ENCODE results near the gene ISX. TPM values are rescaled to one million over a fixed set of nuclear protein-coding genes. Genes with fewer than 3 reads are reported as not detected.
"Not testable (repeated sequence)": the region's sequence is repeated elsewhere in the genome, so short reads cannot be mapped to it uniquely, and the experiment has no call there.

The ISX gene
- total RNA-seq, 4 donors from 2014 or later: 0.34 TPM; not detected in 3

DNA sequence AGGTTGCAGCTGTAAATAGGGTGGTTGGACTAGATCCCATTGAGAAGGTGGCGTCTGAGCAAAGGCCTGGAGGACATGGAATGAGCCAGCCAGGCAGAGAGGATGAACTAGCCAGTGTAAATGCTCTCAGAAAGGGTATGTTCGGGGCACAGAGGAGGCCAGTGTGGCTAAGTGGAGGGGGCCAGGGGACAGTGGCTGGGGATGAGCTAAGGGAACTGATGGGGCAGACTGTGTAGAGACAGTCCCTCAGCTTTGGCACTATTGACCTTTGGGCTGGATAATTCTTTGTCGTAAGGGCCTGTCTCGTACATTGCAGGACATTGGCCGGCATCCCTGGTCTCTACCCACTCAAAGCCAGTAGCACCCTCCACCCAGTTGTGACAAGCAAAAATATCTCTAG, 43.7 kb upstream of the ISX start:
- Histone ChIP-seq H3K4me1 (no peaks in the 10 kb centered on the region), H3K4me3 (no peak overlapping the region), H3K27me3 (peaks cover 0 to 3% (median 0%) of the 10 kb centered on the region in 3 donors), H3K27ac (no peak overlapping the region), H3K36me3 (no peaks in the 10 kb centered on the region), H3K9me3 (no peaks in the 10 kb centered on the region)
- ATAC-seq (no peak), DNase-seq (no peak)
- intact Hi-C loops (cut with DNase I; ENCODE audit: low total_unique reads) (no loop called here), in situ Hi-C loops (cut with MboI; ENCODE audit: low sequenced_read_pairs in 4 of 4) (no loop called here)
- TF ChIP-seq, protein P1, sequence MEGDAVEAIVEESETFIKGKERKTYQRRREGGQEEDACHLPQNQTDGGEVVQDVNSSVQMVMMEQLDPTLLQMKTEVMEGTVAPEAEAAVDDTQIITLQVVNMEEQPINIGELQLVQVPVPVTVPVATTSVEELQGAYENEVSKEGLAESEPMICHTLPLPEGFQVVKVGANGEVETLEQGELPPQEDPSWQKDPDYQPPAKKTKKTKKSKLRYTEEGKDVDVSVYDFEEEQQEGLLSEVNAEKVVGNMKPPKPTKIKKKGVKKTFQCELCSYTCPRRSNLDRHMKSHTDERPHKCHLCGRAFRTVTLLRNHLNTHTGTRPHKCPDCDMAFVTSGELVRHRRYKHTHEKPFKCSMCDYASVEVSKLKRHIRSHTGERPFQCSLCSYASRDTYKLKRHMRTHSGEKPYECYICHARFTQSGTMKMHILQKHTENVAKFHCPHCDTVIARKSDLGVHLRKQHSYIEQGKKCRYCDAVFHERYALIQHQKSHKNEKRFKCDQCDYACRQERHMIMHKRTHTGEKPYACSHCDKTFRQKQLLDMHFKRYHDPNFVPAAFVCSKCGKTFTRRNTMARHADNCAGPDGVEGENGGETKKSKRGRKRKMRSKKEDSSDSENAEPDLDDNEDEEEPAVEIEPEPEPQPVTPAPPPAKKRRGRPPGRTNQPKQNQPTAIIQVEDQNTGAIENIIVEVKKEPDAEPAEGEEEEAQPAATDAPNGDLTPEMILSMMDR (IDR thresholded peaks at IDR 0.05 in 4 of 5, conservative IDR thresholded peaks at IDR 0.05 in 1 of 5): no peak
- TF ChIP-seq POLR2A (IDR thresholded peaks at IDR 0.05): no peak

- TF ChIP-seq, protein P1 (IDR thresholded peaks at IDR 0.05 in 4 of 5, conservative IDR thresholded peaks at IDR 0.05 in 1 of 5): peak; percentile 22 to 69 (median 51)
- TF ChIP-seq POLR2A (IDR thresholded peaks at IDR 0.05): no peak
- DNase-seq (no peak), ATAC-seq (no peak)
- Histone ChIP-seq H3K4me3 (no peak overlapping the region), H3K36me3 (no peaks in the 10 kb centered on the region), H3K27me3 (peaks cover 0 to 3% (median 0%) of the 10 kb centered on the region in 3 donors), H3K4me1 (no peaks in the 10 kb centered on the region), H3K9me3 (no peaks in the 10 kb centered on the region), H3K27ac (no peak overlapping the region)
- intact Hi-C loops (cut with DNase I; ENCODE audit: low total_unique reads) (no loop called here), in situ Hi-C loops (cut with MboI; ENCODE audit: low sequenced_read_pairs in 4 of 4) (no loop called here)
Observed at GRCh38 chr22:35023692-35024363, 42.1 kb upstream of the ISX start.

DNA sequence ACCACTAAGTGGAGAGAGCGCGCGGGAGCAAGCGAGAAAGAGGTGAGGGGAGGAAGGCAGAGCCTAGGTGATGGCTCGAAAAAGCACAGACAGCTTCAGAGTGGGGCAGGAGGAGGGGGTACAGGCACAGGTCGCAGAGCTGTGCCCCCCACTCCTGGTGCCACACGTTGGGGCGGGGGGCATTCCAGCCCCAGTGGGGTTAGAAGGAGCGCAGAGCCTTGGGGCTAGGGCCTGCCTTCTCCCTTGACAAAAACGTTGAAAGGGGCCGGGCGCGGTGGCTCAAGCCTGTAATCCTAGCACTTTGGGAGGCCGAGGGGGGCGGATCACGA, 41.6 kb upstream of the ISX start:
- no peak for TF ChIP-seq POLR2A (IDR thresholded peaks at IDR 0.05)
- TF ChIP-seq, protein P1 (IDR thresholded peaks at IDR 0.05 in 4 of 5, conservative IDR thresholded peaks at IDR 0.05 in 1 of 5): peak in 1 of 5 experiments; percentile 5
- intact Hi-C loops (cut with DNase I; ENCODE audit: low total_unique reads): no loop called here
- H3K36me3 ChIP-seq: no peaks in the 10 kb centered on the region
- H3K27me3 ChIP-seq: peaks cover 0 to 3% (median 0%) of the 10 kb centered on the region in 3 donors
- no peak overlapping the region for H3K27ac ChIP-seq
- H3K9me3 ChIP-seq: no peaks in the 10 kb centered on the region
- no peak overlapping the region for H3K4me3 ChIP-seq
- in situ Hi-C loops (cut with MboI; ENCODE audit: low sequenced_read_pairs in 4 of 4): no loop called here
- no peaks in the 10 kb centered on the region for H3K4me1 ChIP-seq
- DNase-seq: no peak
- ATAC-seq: no peak

DNA sequence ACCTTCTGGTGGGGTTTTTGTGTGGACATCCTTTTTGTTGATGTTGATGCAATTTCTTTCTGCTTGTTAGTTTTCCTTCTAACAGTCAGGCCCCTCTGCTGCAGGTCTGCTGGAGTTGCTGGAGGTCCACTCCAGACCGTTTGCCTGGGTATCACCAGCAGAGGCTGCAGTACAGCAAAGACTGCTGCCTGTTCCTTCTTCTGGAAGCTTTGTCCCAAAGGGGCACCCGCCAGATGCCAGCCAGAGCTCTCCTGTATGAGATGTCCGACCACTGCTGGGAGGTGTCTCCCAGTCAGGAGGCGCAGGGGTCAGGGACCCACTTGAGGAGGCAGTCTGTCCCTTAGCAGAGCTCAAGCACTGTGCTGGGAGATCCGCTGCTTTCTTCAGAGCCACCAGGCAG, 35.8 kb upstream of the ISX start:
- ATAC-seq; H3K4me1 ChIP-seq; H3K27ac ChIP-seq; intact Hi-C loops (cut with DNase I; ENCODE audit: low total_unique reads); in situ Hi-C loops (cut with MboI; ENCODE audit: low sequenced_read_pairs in 4 of 4); H3K9me3 ChIP-seq; H3K4me3 ChIP-seq; DNase-seq; H3K27me3 ChIP-seq; H3K36me3 ChIP-seq: not testable (repeated sequence)

DNA sequence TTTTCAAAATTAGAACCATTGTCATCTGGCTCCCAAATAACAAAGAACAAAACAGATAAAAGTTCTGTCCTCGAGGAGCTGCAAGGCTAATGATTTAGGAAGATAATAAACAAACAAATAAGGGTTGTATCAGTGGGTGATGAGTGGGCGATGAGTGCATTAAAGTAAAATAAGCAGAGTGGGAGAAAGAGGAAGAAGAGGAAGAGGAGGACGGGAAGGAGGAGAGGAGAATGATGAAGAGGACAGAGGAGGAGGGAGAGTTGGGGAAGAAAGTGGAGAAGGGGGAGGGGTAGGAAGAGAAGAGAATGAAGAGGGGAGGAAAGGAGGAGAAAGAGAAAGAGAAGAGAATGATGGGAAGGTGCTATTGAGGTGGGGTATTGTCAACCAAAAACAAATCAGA, 33.4 kb upstream of the ISX start:
- intact Hi-C loops (cut with DNase I; ENCODE audit: low total_unique reads) (no loop called here), in situ Hi-C loops (cut with MboI; ENCODE audit: low sequenced_read_pairs in 4 of 4) (no loop called here)
- H3K9me3 ChIP-seq: no peaks in the 10 kb centered on the region
- no peak overlapping the region for H3K27ac ChIP-seq
- TF ChIP-seq POLR2A (IDR thresholded peaks at IDR 0.05): no peak
- TF ChIP-seq, protein P1 (IDR thresholded peaks at IDR 0.05 in 4 of 5, conservative IDR thresholded peaks at IDR 0.05 in 1 of 5): no peak
- H3K4me1 ChIP-seq: no peaks in the 10 kb centered on the region
- peaks cover 0 to 4% (median 2%) of the 10 kb centered on the region in 3 donors for H3K27me3 ChIP-seq
- no peaks in the 10 kb centered on the region for H3K36me3 ChIP-seq
- DNase-seq (no peak), ATAC-seq (no peak)
- H3K4me3 ChIP-seq: no peak overlapping the region

Measured in gastrocnemius medialis (tissue), 4 donors.